ENCODE results near the gene CHMP5.

DNA sequence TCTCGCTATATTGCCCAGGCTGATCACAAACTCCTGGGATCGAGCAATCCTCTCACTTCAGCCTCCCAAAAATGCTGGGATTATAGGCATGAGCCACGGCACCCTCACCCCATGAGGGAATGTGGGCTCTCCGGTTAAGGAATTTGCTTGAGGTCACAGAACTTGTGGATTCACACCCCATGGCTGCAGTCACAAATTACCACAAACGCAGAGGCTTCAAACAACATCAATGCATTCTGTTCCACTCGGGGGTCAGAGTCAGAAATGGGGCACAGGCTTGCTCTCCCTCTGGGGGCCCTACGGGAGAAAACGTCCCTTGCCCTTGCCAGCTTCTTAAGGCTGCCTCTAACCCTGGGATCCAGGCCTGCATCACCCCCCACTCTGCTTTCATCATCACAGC lies 37.1 kb upstream of the CHMP5 start:
- TF ChIP-seq POLR2A (IDR thresholded peaks at IDR 0.05; ENCODE audit: low read depth, low read length) (no peak), POLR2AphosphoS5 (IDR thresholded peaks at IDR 0.05; ENCODE audit: low read depth, low read length) (no peak)
